Amniotic stem cell (primary cell): ENCODE data around the gene NTM.
A peak's percentile ranks its signal among the peaks of the same experiment; 100 is the strongest.

ENCODE experiments used
- DNase-seq: peaks from one replicate; lab custom pipeline; 2025; lab: John Stamatoyannopoulos, UW

NTM gene

DNA sequence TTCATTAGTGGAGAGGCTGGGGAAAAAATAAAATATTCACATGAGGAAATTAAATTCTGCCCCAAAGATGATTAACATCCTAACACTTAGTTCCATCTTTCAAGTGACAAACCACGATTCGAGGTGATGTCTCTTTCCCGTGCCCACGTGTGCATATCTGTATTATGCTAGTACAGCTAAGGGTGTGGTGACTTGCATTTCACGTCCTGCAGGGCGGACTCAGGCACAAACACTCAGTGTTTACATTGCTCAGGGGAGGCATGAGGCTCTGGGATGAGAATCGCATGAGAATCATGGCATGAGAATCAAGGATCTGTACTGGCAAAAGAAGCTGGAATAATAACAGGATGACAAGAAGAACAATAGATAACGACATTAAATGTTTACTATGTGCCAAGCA is 179.4 kb downstream of the NTM start:
- DNase-seq = no peak

DNA sequence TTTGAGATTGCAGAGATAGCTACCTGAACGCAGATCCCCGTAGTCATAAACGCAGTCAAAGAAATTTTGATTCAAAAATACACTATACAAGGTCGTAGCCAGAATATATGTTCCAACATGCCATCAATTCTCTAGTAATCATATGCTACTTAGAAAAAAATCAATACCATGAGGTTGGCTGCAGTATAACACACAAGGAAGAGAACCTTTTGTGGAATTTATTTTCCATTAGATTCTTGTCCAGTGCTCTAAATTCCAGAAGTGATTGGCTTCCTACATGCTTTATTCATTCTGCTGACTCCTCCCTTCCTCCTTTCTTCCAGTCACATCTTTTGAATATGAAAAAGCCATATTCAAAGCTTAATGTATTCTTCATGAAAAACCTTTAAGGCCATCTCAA is 189.9 kb downstream of the NTM start:
- no peak for DNase-seq

DNA sequence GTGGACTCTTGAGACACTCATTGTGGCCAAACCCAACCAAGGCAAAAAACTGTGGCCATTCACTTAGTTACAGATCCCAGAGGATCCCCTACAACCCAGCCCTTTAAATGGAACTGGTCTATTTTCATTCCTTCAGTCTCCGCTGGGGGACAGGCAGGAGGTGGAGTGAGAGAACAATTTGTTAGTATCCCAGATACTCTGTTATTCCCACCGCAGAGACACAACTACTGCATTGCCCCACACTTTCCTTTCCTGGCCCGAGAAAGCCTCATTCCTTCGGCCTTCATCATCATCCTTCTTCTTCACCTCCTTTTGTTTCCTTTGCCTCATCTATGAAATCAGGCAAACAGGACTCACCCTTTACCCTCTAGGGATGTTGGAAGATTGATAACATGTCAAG is 191.1 kb downstream of the NTM start:
- DNase-seq = no peak

DNA sequence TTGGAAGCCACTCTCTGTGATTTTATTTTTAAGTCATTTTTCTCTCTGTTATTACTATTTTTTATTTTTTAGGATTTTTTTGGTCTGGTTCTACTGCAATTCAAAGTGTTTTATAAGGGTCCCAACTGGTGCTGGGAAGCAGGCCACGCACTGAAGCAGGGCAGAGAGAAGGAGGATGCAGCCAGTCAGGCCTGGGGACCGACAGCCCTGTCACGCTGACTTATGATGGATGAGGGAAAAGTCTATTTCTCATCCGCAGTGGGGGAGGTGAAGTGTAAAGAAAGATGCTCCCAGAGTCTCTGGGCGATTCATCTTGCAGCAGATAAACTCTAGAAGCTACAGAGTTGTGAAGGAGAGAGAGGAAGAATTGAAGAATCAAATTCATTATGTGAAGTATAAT is 191.6 kb downstream of the NTM start:
- DNase-seq = no peak

DNA sequence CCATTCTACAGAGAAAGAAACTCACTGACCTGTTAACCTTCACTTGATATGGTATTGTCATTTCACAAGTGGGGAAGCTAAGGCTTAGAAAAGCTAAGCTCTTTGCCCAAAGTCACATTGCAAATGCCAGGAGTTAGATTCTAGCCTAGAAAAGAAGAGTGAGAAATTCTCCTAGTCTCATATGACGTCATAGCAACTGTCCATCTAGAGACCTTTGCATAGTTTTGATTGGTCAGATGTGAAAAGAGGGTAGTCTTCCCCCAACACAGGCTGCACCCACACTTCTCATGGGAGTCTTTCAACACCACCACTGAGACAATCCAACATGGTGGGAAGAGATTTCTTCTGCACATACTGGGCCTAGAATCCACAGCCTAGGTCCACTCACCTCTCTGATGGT is 197.9 kb downstream of the NTM start:
- DNase-seq = no peak

DNA sequence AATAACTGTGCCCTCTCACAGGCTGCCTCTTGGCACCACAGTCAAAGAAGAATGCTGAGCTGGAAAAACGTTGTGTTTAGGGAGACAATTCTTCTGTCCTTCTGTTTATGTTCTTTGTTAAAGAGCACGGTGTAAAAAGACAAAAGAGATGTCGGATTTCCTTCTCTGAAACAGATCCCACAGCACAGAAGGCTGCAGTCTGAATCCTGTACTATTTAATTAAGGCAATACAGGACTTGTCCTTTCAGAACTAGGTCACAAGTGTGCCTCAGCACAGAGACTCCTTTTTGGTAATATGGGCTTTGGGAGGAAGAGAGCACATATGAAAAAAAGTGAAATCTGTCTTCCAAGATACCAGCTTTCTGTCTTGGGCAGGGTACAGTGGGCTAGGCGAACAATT is 201.2 kb downstream of the NTM start:
- no peak for DNase-seq

DNA sequence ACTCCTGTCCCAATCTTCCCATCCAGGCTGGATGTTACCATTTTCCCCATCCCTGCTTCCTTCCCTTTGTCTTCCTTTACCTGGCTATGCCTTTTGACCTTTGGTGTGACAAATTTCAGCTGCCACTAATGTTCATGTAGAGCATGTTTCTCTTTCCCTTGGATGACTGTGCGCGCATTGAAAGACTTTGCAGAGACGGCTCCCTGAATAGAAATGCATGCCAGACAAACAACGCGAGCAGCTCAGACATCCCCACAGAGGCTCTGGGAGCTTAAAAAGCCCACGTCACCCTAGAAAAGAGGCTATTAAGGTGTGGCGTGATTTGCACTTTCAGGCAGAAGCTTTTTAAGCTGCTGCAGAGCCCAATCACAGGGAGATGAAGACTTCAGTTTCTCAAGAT is 202.0 kb downstream of the NTM start:
- no peak for DNase-seq

DNA sequence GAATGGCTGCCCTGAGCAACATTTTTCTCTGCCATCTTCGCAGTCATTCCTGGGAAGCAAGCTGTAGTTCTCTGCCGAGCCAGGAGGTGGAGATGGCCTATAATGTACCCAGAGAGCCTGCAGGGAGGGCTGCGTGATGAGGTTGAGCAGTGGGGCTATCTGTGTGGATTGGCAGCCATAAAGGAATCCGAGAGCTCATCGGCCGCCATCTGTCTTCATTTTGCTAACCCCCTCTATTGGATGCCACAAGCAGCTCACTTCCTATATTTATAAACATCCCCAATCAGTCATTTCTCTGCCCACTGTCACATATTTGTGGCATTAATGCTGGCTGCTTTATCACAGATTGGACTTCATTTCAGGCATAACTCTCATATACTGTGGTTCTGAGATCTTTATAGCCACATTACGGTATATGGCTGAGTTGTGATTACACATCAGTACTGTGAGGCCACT is 209.5 kb downstream of the NTM start:
- peak; percentile 48 for DNase-seq

DNA sequence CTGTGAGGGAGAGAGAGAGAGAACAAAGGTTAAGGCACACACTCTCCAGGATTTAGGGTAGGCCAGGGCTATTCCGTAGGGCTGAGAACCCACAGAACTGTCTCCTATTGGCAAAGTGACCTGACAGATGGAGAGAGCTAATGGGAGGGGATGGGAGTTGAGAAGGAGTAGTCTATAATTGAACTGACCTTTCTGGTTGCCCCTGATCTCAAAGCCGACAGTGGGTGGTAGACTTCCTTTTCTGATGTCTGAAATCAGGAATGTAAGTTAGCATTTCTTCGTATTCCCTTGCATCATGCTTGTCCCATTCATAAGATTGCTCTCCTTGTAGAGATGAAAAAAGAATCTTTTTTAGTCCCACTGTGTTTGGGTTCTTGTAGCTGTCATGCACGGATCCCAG is 210.1 kb downstream of the NTM start:
- DNase-seq = no peak

DNA sequence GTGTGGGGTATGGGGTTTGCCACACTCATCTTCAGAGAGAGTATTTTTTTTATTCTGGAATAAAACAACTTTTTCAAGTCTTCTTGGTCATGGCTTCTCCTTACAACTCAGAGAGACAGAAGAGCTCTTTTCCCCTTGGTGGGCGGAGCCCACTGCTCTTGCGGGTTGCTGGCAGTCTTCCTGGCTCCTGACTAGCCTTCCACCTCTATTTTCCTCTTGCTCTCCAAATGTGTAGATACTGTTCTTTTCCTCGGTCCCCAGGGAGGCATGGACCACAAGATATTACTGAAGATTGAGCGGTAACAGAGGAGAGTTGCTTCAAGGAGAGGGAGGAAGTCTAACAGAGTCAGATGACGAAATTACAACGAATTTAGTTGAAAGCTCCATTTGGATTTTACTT is 210.6 kb downstream of the NTM start:
- no peak for DNase-seq

DNA sequence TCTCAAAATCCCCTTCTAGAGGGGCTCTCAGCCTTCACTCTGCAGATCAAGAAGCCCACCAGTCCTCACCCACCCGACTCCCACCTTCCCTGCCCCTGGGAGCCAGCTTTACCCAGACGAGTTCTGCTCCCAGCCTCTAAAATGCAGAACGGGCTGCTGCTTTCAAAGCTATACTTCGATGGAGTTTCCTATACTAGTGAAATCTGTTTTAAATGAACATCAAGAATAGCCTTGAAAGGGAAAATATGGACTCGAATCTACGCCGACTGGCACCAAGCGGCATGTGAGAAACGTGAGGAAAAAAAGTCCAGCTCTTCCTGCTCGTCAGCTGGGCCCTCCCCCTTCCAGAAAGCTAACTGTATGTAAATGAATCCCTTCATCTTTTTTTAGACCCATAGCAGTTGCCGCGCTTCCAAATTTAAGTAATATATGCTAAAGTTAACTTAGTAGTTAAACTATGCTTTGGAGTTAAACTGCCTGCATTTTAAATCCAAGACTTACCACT is 211.7 kb downstream of the NTM start:
- no peak for DNase-seq

DNA sequence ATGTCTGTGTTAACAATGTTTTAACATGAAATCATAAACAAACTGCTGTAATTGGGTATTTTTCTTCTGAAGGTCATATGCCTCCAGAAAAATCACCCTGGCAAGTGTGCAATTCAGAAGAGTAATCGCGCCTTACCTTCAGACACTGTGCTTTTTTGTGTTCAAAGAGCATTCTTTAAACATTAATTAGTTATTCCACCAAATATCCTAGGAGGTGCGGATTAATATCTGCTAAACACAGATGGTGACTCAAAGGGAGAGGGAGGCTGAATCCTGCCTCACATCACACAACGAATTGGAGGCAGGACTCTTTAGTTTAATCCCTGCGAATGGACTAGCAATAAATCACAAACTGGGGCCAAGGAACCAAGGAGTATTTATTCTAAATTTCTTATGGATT is 213.0 kb downstream of the NTM start:
- DNase-seq = no peak

DNA sequence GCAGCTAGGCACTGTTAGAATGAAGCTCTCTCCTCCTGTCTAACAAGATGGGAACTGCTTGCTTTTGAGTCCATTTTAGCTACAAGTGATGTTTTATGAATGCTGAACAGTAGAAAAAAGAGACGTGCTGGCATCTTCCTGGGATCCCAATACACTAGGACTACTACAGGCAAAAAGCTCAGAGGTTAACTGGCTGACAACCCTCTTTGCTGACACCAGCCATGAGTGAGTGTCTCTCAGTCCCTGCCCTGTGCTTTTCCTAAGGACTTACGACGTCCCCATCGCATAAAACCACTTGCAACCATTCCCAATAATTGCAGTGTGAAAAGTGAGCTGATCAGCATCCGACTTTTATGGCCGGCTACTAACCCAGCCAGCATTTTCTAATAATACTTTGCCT is 213.5 kb downstream of the NTM start:
- DNase-seq = no peak

DNA sequence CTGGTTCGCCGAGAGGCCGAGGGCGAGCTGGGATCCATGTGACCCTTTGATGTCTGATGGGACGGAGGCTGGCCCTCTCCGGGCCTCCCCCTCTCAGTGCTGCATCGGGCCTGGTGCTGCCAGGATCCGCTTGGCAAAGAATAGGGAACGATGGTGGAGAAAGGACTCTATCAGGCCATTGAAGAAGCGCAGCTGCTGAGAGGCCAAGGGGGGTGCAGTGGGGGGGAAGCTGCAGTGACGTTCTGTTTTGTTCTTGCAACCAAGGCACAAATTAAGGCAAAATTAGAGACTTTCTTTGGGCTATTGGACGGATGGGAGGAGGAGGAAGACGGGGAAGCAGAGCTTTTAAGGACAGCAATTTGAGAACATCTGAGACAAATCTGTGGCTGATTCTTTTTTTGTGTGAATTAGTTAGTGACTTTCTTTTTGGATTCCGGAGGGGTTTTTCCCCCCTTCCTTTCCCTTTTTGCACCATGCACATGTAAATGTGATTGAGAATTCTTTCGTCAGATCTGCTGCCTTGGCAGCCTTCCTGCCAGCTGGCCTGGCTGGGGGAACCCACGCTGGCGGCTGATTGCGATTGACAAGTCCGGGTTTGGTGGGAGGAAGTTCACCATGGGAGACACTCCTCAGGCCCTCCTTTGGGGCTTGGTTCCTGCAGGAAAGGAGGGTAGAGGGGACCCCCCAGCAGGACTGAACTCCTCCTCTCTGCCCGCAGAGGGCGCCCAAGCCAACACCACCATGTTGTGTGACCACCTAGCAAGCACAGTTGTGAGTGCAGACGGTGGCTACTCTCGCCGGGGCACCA is 214.6 kb downstream of the NTM start:
- DNase-seq = no peak

DNA sequence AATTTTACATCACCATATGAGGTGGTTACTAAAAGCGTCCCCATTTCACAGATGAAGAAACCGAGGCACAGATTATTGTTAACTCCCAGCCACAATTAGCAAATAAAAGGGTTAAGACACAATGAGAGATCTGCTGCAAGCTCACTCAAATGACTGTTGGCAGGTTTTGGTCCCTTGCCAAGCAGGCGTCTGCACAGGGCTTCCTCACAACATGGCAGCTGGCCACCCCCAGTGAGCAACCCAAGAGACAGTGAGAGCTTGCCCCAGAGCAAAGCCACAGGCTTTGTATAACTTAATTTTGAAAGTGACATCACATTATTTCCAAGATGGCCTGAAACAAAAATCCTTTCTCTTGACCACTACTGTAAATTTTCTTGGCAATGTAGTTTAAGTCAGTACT is 217.6 kb downstream of the NTM start:
- no peak for DNase-seq

DNA sequence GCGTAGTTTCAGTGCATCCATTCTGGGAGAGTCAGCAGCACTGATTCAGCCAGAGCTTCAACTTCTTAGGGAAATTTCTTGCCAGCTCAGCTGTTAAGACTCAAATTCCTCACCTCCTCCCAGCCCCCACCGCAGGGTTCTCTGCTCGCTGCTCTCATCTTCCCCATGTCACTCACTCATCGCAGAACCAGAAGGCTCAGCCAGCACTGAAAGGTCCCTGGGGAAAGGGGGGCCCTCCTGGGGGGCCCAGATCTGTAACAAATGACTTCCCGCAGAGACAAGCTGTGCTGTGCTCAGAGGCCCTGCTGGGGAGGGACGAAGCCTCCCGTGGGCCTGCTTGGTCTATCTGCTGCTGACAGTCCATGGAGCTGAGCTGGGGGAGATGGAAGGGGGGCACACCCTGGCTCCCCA is 220.6 kb downstream of the NTM start:
- DNase-seq = no peak

DNA sequence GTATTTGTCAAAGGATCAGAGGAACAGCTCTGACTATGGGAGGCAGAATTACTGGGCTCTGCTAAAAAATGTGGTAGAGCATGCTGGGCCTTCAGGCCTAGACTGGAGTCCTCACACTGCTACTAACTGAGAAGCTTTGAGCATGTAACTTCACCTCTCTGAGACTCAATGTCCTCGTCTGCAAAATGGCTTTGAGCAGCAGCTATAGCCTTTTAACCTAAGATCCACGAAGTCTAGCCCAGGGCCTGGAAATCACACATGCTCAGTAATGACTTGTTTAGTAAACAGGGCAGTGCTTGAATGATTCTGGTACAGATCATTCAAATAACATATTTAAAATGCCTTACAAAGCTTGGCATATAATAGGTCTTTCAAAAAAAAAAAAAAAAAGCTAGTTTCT is 221.7 kb downstream of the NTM start:
- no peak for DNase-seq

DNA sequence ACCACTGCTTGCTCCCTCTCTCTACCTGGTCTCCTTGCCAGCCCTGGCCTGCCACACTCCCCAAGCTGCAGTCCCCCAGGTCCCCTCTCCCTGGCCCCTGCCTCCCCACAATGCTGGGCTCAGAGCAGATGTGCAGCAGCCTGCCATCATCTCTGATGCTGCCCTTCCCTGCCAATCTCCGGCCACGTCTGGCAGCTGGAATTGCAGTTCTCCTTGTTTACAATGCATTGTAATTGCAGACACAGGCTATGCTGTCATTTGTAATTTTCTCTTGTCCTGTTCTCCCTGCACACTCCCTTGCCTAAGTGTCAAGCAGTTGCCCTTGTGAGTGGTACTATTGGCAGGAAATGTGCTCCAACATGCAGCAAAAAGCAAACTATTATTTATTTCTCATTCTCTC is 222.3 kb downstream of the NTM start:
- DNase-seq = no peak

DNA sequence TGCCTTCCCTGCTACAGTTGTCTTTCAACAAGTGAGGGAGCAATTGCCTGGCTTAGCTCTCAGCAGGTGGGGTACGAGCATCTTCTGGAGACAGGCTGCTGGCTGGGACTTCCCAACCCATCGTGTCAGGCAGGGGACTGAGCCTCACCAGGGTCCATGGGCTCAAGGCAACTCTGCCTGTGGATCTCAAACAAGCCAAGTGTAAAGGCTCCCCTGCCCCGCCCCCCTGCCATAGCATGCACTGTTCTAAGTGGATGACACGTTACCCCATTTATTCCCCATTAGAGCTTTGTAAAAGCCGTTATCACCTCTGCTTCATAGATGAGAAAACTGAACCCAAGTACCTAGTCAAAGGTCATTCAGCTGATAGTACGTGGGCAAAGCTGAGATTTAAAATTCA is 222.9 kb downstream of the NTM start:
- no peak for DNase-seq

DNA sequence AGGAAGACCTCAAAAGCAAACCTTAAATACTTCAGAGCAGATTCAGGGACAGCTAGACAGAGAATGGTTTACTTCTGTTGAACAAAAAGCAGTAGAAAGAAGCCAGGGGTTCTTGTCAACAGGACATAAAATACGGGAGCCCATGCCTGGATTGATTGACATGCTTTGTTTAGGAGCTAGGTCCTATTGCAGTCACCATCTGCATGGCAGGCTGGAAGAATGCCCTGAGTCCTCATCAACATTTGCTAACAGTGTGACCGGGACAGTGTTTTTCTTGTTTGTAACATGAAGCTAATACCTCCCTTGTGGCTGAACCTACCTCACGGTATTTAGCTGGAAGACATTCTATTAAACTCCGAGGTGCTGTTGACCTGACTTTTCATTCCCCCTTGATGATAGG is 225.4 kb downstream of the NTM start:
- DNase-seq = no peak

DNA sequence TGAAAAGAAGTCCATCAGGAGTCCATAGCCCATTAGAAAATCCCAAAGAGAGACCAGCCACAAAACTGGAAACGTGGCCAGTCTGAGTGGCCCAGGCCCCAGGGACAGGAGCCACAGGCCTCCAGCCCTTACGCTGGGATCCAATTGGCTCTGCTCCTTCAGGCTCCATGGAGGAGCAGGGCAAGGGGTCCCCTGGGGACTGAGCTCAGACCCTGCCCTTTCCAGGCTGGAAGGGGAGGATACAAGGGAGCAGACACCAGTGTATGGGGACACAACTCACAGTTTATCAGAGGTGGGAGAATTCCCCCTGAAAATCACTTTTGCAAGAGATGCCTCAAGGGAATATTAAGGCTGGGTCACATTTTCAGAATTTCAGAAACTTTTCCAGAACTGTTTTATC is 227.5 kb downstream of the NTM start:
- no peak for DNase-seq

DNA sequence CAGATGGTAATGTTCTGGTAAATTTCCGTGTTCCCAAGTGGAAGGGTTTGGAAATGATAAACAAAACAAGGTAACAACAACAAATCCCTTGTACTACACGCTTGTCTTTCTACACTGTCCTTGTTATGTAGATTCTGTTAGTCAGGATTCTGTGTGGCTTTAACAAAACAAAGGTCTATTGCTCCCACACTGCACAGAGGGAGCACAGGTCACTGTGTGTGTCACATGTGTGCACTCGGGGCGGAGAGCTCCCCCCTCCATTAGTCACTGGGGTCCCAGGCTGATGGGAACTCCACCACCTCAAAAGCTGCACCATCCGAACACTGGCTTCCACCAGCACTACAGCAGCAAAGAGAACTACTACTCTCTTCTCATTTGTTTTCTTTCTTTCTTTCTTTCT is 227.9 kb downstream of the NTM start:
- no peak for DNase-seq

DNA sequence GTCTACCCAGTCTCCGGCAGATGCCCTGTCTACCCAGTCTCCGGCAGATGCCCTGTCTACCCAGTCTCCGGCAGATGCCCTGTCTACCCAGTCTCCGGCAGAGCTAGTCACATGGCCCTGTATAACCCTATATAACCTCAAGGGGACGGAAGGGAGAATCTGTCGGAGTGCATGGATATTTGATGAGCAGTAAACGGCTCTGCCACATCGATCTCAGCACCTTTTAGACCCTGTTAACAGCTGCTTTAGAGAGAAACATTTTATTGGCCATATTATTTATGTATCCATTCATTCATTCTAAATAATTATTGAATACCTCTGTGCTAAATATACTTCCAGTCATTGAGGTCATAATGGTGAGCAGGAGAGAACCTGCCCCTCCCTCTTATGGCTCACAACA is 228.9 kb downstream of the NTM start:
- DNase-seq = no peak

DNA sequence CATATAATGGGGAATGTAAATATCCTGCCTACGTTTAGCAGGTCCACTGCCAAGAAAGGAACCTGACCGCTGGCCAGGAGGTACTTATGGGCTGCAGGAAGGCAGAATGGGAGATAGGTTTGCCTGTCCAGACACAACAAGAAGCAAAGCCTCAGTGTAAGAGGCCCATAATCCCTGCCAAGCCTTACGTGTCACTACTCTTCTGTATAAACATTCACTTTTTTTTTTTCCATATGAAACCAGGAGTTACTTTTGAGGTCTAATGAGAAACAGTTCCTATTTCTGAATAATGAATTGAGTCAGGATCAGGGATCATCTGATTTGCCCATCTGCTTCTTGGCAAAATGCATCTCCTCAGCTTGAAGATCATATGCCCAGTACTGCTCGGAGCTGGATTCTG is 230.2 kb downstream of the NTM start:
- DNase-seq = no peak
